IPS DF 4.7 (cell line): Measurements from ENCODE around the gene PDE4C.

Source experiments
- DNase-seq: peaks from one replicate; pipeline ENCODE4 v3.0.0-alpha.2; 2013; ENCODE audit warnings: low spot score; ENCODE audit errors: extremely low read depth

Gene PDE4C

GRCh38 chr19:18254546-18255503, 28.6 kb upstream of the PDE4C start:
- DNase-seq = no peak

GRCh38 chr19:18253716-18254115, 27.5 kb upstream of the PDE4C start:
- DNase-seq = no peak

GRCh38 chr19:18253130-18253529, 26.9 kb upstream of the PDE4C start:
- no peak for DNase-seq

- no peak for DNase-seq
These were observed 26.1 kb upstream of the PDE4C start for GRCh38 chr19:18252370-18252717.

GRCh38 chr19:18251587-18252369, 25.5 kb upstream of the PDE4C start:
- peak; percentile 87 for DNase-seq

- no peak for DNase-seq
These were observed 23.6 kb upstream of the PDE4C start for GRCh38 chr19:18249834-18250233.

- DNase-seq = no peak
These were observed 19.1 kb upstream of the PDE4C start for GRCh38 chr19:18245297-18245696.

- no peak for DNase-seq
These were observed 13.1 kb upstream of the PDE4C start for GRCh38 chr19:18239303-18239702.

- no peak for DNase-seq
These were observed 8.0 kb upstream of the PDE4C start for GRCh38 chr19:18234194-18234593.

GRCh38 chr19:18233224-18233825, 7.1 kb upstream of the PDE4C start:
- no peak for DNase-seq

- DNase-seq = no peak
These were observed 6.4 kb upstream of the PDE4C start for GRCh38 chr19:18232540-18233223.

GRCh38 chr19:18231775-18232174, 5.5 kb upstream of the PDE4C start:
- no peak for DNase-seq

GRCh38 chr19:18230941-18231734, 4.9 kb upstream of the PDE4C start:
- DNase-seq = no peak

- DNase-seq = no peak
These were observed 3.7 kb upstream of the PDE4C start for GRCh38 chr19:18229915-18230314.

GRCh38 chr19:18229474-18229873, 3.2 kb upstream of the PDE4C start:
- DNase-seq = no peak

GRCh38 chr19:18227781-18228271, 1.6 kb upstream of the PDE4C start:
- DNase-seq = no peak

- DNase-seq = no peak
These were observed 930 bp upstream of the PDE4C start for GRCh38 chr19:18226956-18227780.

- DNase-seq = no peak
These were observed 910 bp downstream of the PDE4C start for GRCh38 chr19:18225355-18225701.

GRCh38 chr19:18224525-18225354, 1.5 kb downstream of the PDE4C start:
- peak; percentile 97 for DNase-seq
